Activated T-helper 2 cell treated with anti-CD3 and anti-CD28 coated beads, Interferon-gamma antibody, Interleukin-2, Interleukin-4, amounts not matched to agents 10 μg/mL and 5 μg/mL and 100 μg/mL, durations not matched to agents 14 hours and 24 hours and 36 hours (primary cell): ENCODE data around the gene UROD. TPM values are rescaled to one million over a fixed set of nuclear protein-coding genes. Genes with fewer than 3 reads are reported as not detected.
"Not testable (repeated sequence)": the region's sequence is repeated elsewhere in the genome, so short reads cannot be mapped to it uniquely, and the experiment has no call there.

Source experiments
- DNase-seq: peaks from one replicate; pipeline ENCODE4 v3.0.0; 2021; ENCODE audit warnings: low spot score
- H3K27ac Mint-ChIP-seq: one replicate; pipeline ENCODE4 v1.8.0; 2021; ENCODE audit warnings: mixed read lengths
- H3K27me3 Mint-ChIP-seq: one replicate; pipeline ENCODE4 v1.8.0; 2021; ENCODE audit warnings: low read depth, mixed read lengths
- H3K36me3 Mint-ChIP-seq: one replicate; pipeline ENCODE4 v1.8.0; 2021; ENCODE audit warnings: low read depth, mixed read lengths
- H3K4me1 Mint-ChIP-seq: one replicate; pipeline ENCODE4 v1.8.0; 2021; ENCODE audit warnings: low read depth, mixed read lengths
- H3K4me3 Mint-ChIP-seq: one replicate; pipeline ENCODE4 v1.8.0; 2021; ENCODE audit warnings: low read depth, mild to moderate bottlenecking, moderate library complexity, mixed read lengths
- H3K9me3 Mint-ChIP-seq: one replicate; pipeline ENCODE4 v1.8.0; 2021; ENCODE audit warnings: mixed read lengths
- intact Hi-C: fragments of 100-400 bp; cut with micrococcal nuclease; formaldehyde crosslinking; loops from one replicate; pipeline ENCODE4 v1.15.1; 2023
- total RNA-seq: library from RNA; stranded (reverse); gene quantifications from 2 replicates; pipeline ENCODE4 v1.2.3, GENCODE V29; 2022

The UROD gene
- total RNA-seq, 1 donor from 2014 or later: 85.9 TPM

- H3K27ac Mint-ChIP-seq, H3K4me3 Mint-ChIP-seq, intact Hi-C loops, H3K9me3 Mint-ChIP-seq, DNase-seq, H3K4me1 Mint-ChIP-seq, H3K36me3 Mint-ChIP-seq: not testable (repeated sequence)
- peaks cover 18% of the 10 kb centered on the region for H3K27me3 Mint-ChIP-seq
Measured at GRCh38 chr1:45062463-45062862, 50.4 kb downstream of the UROD start.

- Mint-ChIP-seq H3K4me1 (no peaks in the 10 kb centered on the region), H3K36me3 (no peaks in the 10 kb centered on the region), H3K27me3 (peaks cover 12% of the 10 kb centered on the region), H3K4me3 (no peak overlapping the region), H3K9me3 (no peaks in the 10 kb centered on the region), H3K27ac (no peak overlapping the region)
- intact Hi-C loops: no loop called here
- no peak for DNase-seq
Measured at GRCh38 chr1:45065083-45065482, 53.0 kb downstream of the UROD start.

Other genes with a start within 250 kb of the UROD start
- gene RPS8, start 236.7 kb upstream of the UROD start, total RNA-seq: 2,328 and 2,356 TPM in 2 replicates
- gene BEST4, start 224.1 kb upstream of the UROD start, total RNA-seq: 0.91 and 1.7 TPM in 2 replicates
- gene PLK3, start 211.9 kb upstream of the UROD start, total RNA-seq: 128 and 135 TPM in 2 replicates
- gene DYNLT4, start 204.9 kb upstream of the UROD start, total RNA-seq: 0.32 TPM in 1 of 2 replicates, not detected in the other
- 17.0 and 19.8 TPM in 2 replicates for gene BTBD19, start 203.7 kb upstream of the UROD start, total RNA-seq
- 0.59 and 0.74 TPM in 2 replicates for gene PTCH2, start 169.0 kb upstream of the UROD start, total RNA-seq
- 42.6 and 43.9 TPM in 2 replicates for gene EIF2B3, start 25.7 kb upstream of the UROD start, total RNA-seq
- gene HECTD3, start 930 bp upstream of the UROD start, total RNA-seq: 20.7 and 22.1 TPM in 2 replicates
- 0.14 and 0.21 TPM in 2 replicates for gene ZSWIM5, start 194.4 kb downstream of the UROD start, total RNA-seq